H1 (cell line): Measurements from ENCODE around the gene THPO. TPM values are rescaled to one million over a fixed set of nuclear protein-coding genes. Genes with fewer than 3 reads are reported as not detected.

Experiments used
- CTCF ChIA-PET: fragments of 300-600 bp; sonication (Branson Sonifier 250); formaldehyde crosslinking; loops from one replicate; lab custom pipeline; 2021; ENCODE audit not compliant: partially characterized antibody; lab: Charles Lee
- POLR2A ChIA-PET: fragments of 300-600 bp; sonication (Branson Sonifier 250); formaldehyde crosslinking; loops from one replicate; lab custom pipeline; 2021; ENCODE audit warnings: inconsistent platforms; ENCODE audit not compliant: partially characterized antibody; lab: Charles Lee
- DNase-seq, 2 experiments: peaks; one replicate each; pipeline versions ENCODE4 v3.0.0 to v3.0.0-alpha.2; 2010 to 2022; ENCODE audit warnings: low spot score in 2 of 2, low read depth in 1 of 2, mixed read lengths in 1 of 2
- FAIRE-seq: peaks from 2 replicates; lab custom pipeline; 2011; peaks lifted over from hg19 to GRCh38; lab: Jason Lieb, UNC
- H2AFZ ChIP-seq: 2 replicates; pipeline ENCODE4 v1.8.1; 2012; ENCODE audit warnings: low read length, inconsistent platforms
- H2AK5ac ChIP-seq: 2 replicates; pipeline ENCODE4 v1.6.1; 2013; ENCODE audit warnings: low read depth, low read length
- H2BK120ac ChIP-seq: replicated peaks from 2 replicates; pipeline ENCODE3; 2013; ENCODE audit warnings: low read depth, low read length, inconsistent platforms
- H2BK12ac ChIP-seq: 2 replicates; pipeline ENCODE4 v1.6.1; 2013; ENCODE audit warnings: low read depth, low read length
- H2BK15ac ChIP-seq: 2 replicates; pipeline ENCODE4 v1.6.1; 2013; ENCODE audit warnings: low read length
- H2BK20ac ChIP-seq: 2 replicates; pipeline ENCODE4 v1.6.1; 2013; ENCODE audit warnings: low read length
- H2BK5ac ChIP-seq: 2 replicates; pipeline ENCODE4 v1.6.1; 2013; ENCODE audit warnings: low read depth, low read length
- H3K14ac ChIP-seq: 2 replicates; pipeline ENCODE4 v1.6.1; 2013; ENCODE audit warnings: inconsistent platforms; ENCODE audit not compliant: insufficient read length
- H3K18ac ChIP-seq: 2 replicates; pipeline ENCODE4 v1.6.1; 2013; ENCODE audit warnings: low read length; ENCODE audit errors: extremely low read depth
- H3K23ac ChIP-seq: 2 replicates; pipeline ENCODE4 v1.6.1; 2013; ENCODE audit warnings: inconsistent platforms; ENCODE audit not compliant: insufficient read length
- H3K23me2 ChIP-seq: 2 replicates; pipeline ENCODE4 v1.6.1; 2013; ENCODE audit warnings: low read depth, low read length
- H3K27ac ChIP-seq: 2 replicates; pipeline ENCODE4 v1.6.1; 2011; ENCODE audit warnings: low read depth, low read length, inconsistent platforms
- H3K27me3 ChIP-seq, 4 experiments: replicated peaks in 1 of 4; 1 replicate in 1 of 4; 2 replicates in 3 of 4; pipeline versions ENCODE4 v1.6.1 to v1.8.1; 2011 to 2013; ENCODE audit warnings: low read length in 3 of 4, mild to moderate bottlenecking in 3 of 4, inconsistent platforms in 2 of 4, mixed read lengths in 2 of 4, moderate library complexity in 1 of 4; ENCODE audit not compliant: control insufficient read depth in 3 of 4, insufficient read depth in 3 of 4; ENCODE audit errors: extremely low read depth in 1 of 4
- H3K36me3 ChIP-seq, 4 experiments: 2 replicates each; pipeline versions ENCODE4 v1.6.1 to v1.8.1; 2011 to 2013; ENCODE audit warnings: mild to moderate bottlenecking in 4 of 4, low read length in 3 of 4, moderate library complexity in 2 of 4, control low read depth in 1 of 4, inconsistent platforms in 1 of 4; ENCODE audit not compliant: insufficient read depth in 4 of 4, control insufficient read depth in 2 of 4
- H3K4ac ChIP-seq: replicated peaks from 2 replicates; pipeline ENCODE3; 2013; ENCODE audit warnings: low read length, low read depth, mixed read lengths, inconsistent platforms; ENCODE audit not compliant: insufficient read length
- H3K4me1 ChIP-seq, 4 experiments: replicated peaks in 1 of 4; 1 replicate in 1 of 4; 2 replicates in 3 of 4; pipeline versions ENCODE4 v1.6.1 to v1.8.1; 2011 to 2013; ENCODE audit warnings: low read length in 3 of 4, inconsistent platforms in 2 of 4, mixed read lengths in 1 of 4; ENCODE audit not compliant: insufficient read depth in 4 of 4, control insufficient read depth in 3 of 4
- H3K4me2 ChIP-seq, 2 experiments: 2 replicates each; pipeline versions ENCODE4 v1.6.1 to v1.8.1; 2011 to 2013; ENCODE audit warnings: low read depth in 2 of 2, low read length in 2 of 2, control low read depth in 1 of 2, inconsistent platforms in 1 of 2, mild to moderate bottlenecking in 1 of 2; ENCODE audit not compliant: insufficient read depth in 1 of 2
- H3K4me3 ChIP-seq, 4 experiments: fragments of 200-600, 300-600 bp in 1 of 4; sonication (generic), shearing (Covaris generic), sonication (Bioruptor Twin) in 1 of 4; 2 replicates each; pipeline versions ENCODE4 v1.5.1 to v1.8.1; 2011 to 2016; ENCODE audit warnings: low read length in 4 of 4, low read depth in 3 of 4, control low read depth in 2 of 4, inconsistent platforms in 2 of 4, mild to moderate bottlenecking in 2 of 4, mixed read lengths in 1 of 4, moderate library complexity in 1 of 4; ENCODE audit not compliant: insufficient read depth in 2 of 4; ENCODE audit errors: extremely low read depth in 1 of 4
- H3K56ac ChIP-seq: replicated peaks from 2 replicates; pipeline ENCODE3; 2013; ENCODE audit warnings: low read depth, mild to moderate bottlenecking, mixed read lengths, low read length, inconsistent platforms; ENCODE audit not compliant: insufficient read length
- H3K79me1 ChIP-seq: 2 replicates; pipeline ENCODE4 v1.6.1; 2013; ENCODE audit warnings: low read depth, low read length, control low read depth
- H3K79me2 ChIP-seq, 2 experiments: 2 replicates each; pipeline versions ENCODE4 v1.6.1 to v1.8.1; 2012 to 2013; ENCODE audit warnings: low read length in 2 of 2, mild to moderate bottlenecking in 2 of 2, inconsistent platforms in 1 of 2; ENCODE audit not compliant: insufficient read depth in 2 of 2, control insufficient read depth in 1 of 2
- H3K9ac ChIP-seq, 4 experiments: replicated peaks in 1 of 4; 1 replicate in 1 of 4; 2 replicates in 3 of 4; pipeline versions ENCODE4 v1.6.1 to v1.8.1; 2011 to 2013; ENCODE audit warnings: low read depth in 3 of 4, low read length in 3 of 4, control low read depth in 2 of 4, mild to moderate bottlenecking in 2 of 4, moderate library complexity in 2 of 4, inconsistent platforms in 1 of 4; ENCODE audit errors: extremely low read depth in 1 of 4
- H3K9me3 ChIP-seq, 2 experiments: 2 replicates each; pipeline versions ENCODE4 v1.6.1 to v1.8.1; 2012 to 2013; ENCODE audit warnings: mild to moderate bottlenecking in 2 of 2, moderate library complexity in 2 of 2, control low read depth in 1 of 2, inconsistent platforms in 1 of 2, low read depth in 1 of 2, low read length in 1 of 2, mixed read lengths in 1 of 2; ENCODE audit not compliant: insufficient read depth in 2 of 2
- H4K20me1 ChIP-seq, 2 experiments: replicated peaks in 1 of 2; 2 replicates each; pipeline versions ENCODE3 to v1.8.1; 2011 to 2013; ENCODE audit warnings: inconsistent platforms in 2 of 2, low read length in 2 of 2, mild to moderate bottlenecking in 1 of 2; ENCODE audit not compliant: insufficient read depth in 2 of 2, control insufficient read depth in 1 of 2
- H4K5ac ChIP-seq: 2 replicates; pipeline ENCODE4 v1.6.1; 2013; ENCODE audit warnings: low read length, low read depth, mixed read lengths, inconsistent platforms; ENCODE audit not compliant: insufficient read length
- H4K8ac ChIP-seq: 2 replicates; pipeline ENCODE4 v1.8.0; 2013; ENCODE audit warnings: mild to moderate bottlenecking, moderate library complexity, low read length, inconsistent platforms; ENCODE audit not compliant: insufficient read depth; ENCODE audit errors: extremely low read depth
- H4K91ac ChIP-seq: replicated peaks from 2 replicates; pipeline ENCODE3; 2013; ENCODE audit warnings: low read length, mixed read lengths, inconsistent platforms; ENCODE audit not compliant: insufficient read length
- CTCF ChIP-seq, 3 experiments: IDR thresholded peaks; 1 replicate in 2 of 3; 2 replicates in 1 of 3; pipeline versions ENCODE4 v1.5.1 to v1.6.1; 2011; ENCODE audit warnings: low read length in 3 of 3, mild to moderate bottlenecking in 3 of 3, inconsistent platforms in 2 of 3, low read depth in 1 of 3, moderate library complexity in 1 of 3; ENCODE audit not compliant: insufficient read depth in 1 of 3; ENCODE audit errors: control extremely low read depth in 1 of 3
- GABPA ChIP-seq: IDR thresholded peaks from 2 replicates; pipeline ENCODE4 v1.6.1; 2011; ENCODE audit warnings: mild to moderate bottlenecking, low read length, moderate library complexity, borderline replicate concordance; ENCODE audit not compliant: insufficient read depth
- KDM5A ChIP-seq: fragments of 200-600 bp; IDR thresholded peaks from 2 replicates; pipeline ENCODE4 v1.7.1; 2012; ENCODE audit warnings: mild to moderate bottlenecking, low read length, inconsistent platforms, mixed read lengths
- NRF1 ChIP-seq: IDR thresholded peaks from 2 replicates; pipeline ENCODE4 v1.6.1; 2011; ENCODE audit warnings: mild to moderate bottlenecking, low read depth, low read length, improper control_type of control experiment
- POLR2AphosphoS5 ChIP-seq: IDR thresholded peaks from 2 replicates; pipeline ENCODE4 v1.6.1; 2011; ENCODE audit warnings: low read depth, low read length
- RBBP5 ChIP-seq: IDR thresholded peaks from 2 replicates; pipeline ENCODE4 v1.7.1; 2012; ENCODE audit warnings: low read depth, mild to moderate bottlenecking, inconsistent platforms, low read length, moderate library complexity, borderline replicate concordance
- SUZ12 ChIP-seq: fragments of 200-600 bp; sonication (generic); IDR thresholded peaks from 2 replicates; pipeline ENCODE4 v1.6.1; 2012; ENCODE audit warnings: mild to moderate bottlenecking, inconsistent platforms, low read length, moderate library complexity, mixed read lengths
- USF2 ChIP-seq: IDR thresholded peaks from 2 replicates; pipeline ENCODE4 v1.6.1; 2011; ENCODE audit warnings: low read length, improper control_type of control experiment
- ZNF274 ChIP-seq: IDR thresholded peaks from 2 replicates; pipeline ENCODE4 v1.7.0; 2012; ENCODE audit warnings: low read length, borderline replicate concordance; ENCODE audit errors: extremely low read depth
- WGBS, 2 experiments: shearing (Covaris generic) in 1 of 2; methylation state at CpG; one replicate each; pipeline versions ENCODE4 v1.1.6 to v1.1.7; 2013 to 2015; ENCODE audit warnings: low lambda C conversion rate in 2 of 2, mixed read lengths in 2 of 2, inconsistent platforms in 1 of 2, low coverage in 1 of 2, missing lambda C conversion rate in 1 of 2; ENCODE audit not compliant: insufficient replicate concordance in 2 of 2, insufficient coverage in 1 of 2, insufficient read length in 1 of 2; ENCODE audit errors: extremely low coverage in 1 of 2, missing lambda C conversion rate in 1 of 2; 5-methylcytosine and 5-hydroxymethylcytosine counted together
- polyA plus RNA-seq, 7 experiments: library from polyadenylated mRNA; depleted of rRNA in 3 of 7; stranded (reverse) in 5 of 7; unstranded in 2 of 7; fragments of >200 nt in 5 of 7; fragments of 200-250 nt in 2 of 7; gene quantifications; 1 replicate in 5 of 7; 2 replicates in 1 of 7; 4 replicates in 1 of 7; pipeline versions ENCODE4 v1.2.1 to v1.2.3, GENCODE V29; 2011 to 2013; ENCODE audit warnings: missing spikeins in 2 of 7, mixed read lengths in 2 of 7
- total RNA-seq: library from RNA; stranded (reverse); fragmentation: NEBNext Ultra II Directional; extraction: Animal tissue kit (Norgen Biotek cat#: 25700); gene quantifications from 2 replicates; pipeline ENCODE4 v1.2.1, GENCODE V29; 2021

The THPO gene
- total and polyA plus RNA-seq, 2 of the 8 experiments (the other 6 are each of a cell fraction or from before 2014, with no cell fraction given), result 0.82 to 1.2 TPM

GRCh38 chr3:184384856-184385422 lies 6.9 kb upstream of the THPO start:
- no peaks in the 10 kb centered on the region for H3K9me3 ChIP-seq
- no peak overlapping the region for H3K4ac ChIP-seq
- peak overlapping the region; percentile 27 for H4K91ac ChIP-seq
- no peak overlapping the region for H4K5ac ChIP-seq
- H3K23ac ChIP-seq, result no peak overlapping the region
- H4K8ac ChIP-seq, result 0 out of 2 replicates have a peak overlapping the region, but pooled peaks have one; percentile 25
- H2BK12ac ChIP-seq, result no peak overlapping the region
- H3K4me2 ChIP-seq, result no peak overlapping the region
- H3K4me1 ChIP-seq, result peaks cover 0 to 11% (median 9%) of the 10 kb centered on the region in 4 experiments; a peak in 6 of 7 replicates
- no peak overlapping the region for H3K18ac ChIP-seq
- peaks cover 26 to 35% (median 31%) of the 10 kb centered on the region in 4 experiments for H3K27me3 ChIP-seq
- H3K56ac ChIP-seq, result no peak overlapping the region
- H3K27ac ChIP-seq, result no peak overlapping the region
- ChIA-PET CTCF (interaction anchor here (0.5 to 8.3 kb wide), 17 partner anchors 8 to 229 kb away, joined by 3 to 78 read pairs (median 5); partner anchors contain the start of gene EPHB3), POLR2A (interaction anchor here (0.9 to 1.0 kb wide), 2 partner anchors 10 to 40 kb away, joined by 3 read pairs; no protein-coding TSS in a partner anchor)
- no peak overlapping the region for H2BK5ac ChIP-seq
- H2AFZ ChIP-seq, result no peak overlapping the region
- no peak for DNase-seq
- H2AK5ac ChIP-seq, result no peak overlapping the region
- H3K23me2 ChIP-seq, result peaks cover 12% of the 10 kb centered on the region; the same call in 1 of the 2 replicates
- no peak for FAIRE-seq
- no peak overlapping the region for H2BK20ac ChIP-seq
- H3K79me2 ChIP-seq, result no peaks in the 10 kb centered on the region
- no peak overlapping the region for H2BK15ac ChIP-seq
- peaks cover 2 to 9% of the 10 kb centered on the region in 2 experiments for H4K20me1 ChIP-seq
- WGBS, 2 experiments, result 91% methylated on average over 8 of the region's 8 CpGs; no CpG with 5 or more reads in 1 of the 2 experiments
- H3K9ac ChIP-seq, result no peak overlapping the region
- no peak overlapping the region for H3K4me3 ChIP-seq
- H3K14ac ChIP-seq, result no peak overlapping the region
- H2BK120ac ChIP-seq, result no peak overlapping the region
- no peaks in the 10 kb centered on the region for H3K36me3 ChIP-seq
- H3K79me1 ChIP-seq, result no peaks in the 10 kb centered on the region
- TF ChIP-seq USF2 (no peak), GABPA (no peak), SUZ12 (no peak), KDM5A (no peak), NRF1 (no peak), POLR2AphosphoS5 (no peak), CTCF (IDR thresholded peaks at IDR 0.05; ENCODE audit: control extremely low read depth in 1 of 3, insufficient read depth in 1 of 3, low read depth in 1 of 3, low read length in 3 of 3) (no peak), ZNF274 (no peak), RBBP5 (no peak)
